ENCODE data around the gene CCP110.

Gene CCP110

DNA sequence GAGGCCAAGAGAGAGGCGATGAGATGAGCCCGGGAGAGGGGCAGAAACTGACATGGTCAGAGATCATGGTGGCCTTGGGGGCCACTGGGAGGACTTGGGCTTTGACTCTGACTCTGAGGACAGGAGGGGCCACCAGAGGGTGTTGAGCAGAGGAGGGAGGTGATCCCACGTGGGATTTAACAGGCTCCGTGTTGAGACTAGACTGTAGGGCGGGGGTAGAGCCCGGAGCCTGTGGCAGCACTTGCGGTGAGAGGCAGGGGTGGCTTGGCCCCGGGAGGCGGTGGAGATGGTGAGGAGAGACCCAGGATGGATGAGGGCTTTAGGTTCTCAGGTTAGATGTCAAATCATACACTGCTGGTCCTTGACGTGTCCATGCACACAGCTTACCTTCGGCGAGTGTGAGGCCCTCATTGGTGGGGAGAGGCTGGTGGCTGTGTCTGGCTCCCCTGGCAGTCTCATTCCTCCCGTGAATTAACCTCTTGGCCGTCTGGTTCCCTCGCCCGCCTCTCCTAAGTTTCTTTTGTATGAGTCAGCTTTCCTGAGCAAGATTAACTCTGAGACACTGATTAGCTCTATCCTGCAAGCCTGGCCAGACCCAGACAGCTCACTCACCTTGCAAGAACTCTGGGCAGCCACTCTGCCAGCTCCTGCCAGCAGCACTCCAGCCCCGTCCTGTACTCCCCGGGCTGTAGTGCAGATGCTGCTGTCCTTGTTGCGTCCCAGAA is 71.5 kb downstream of the CCP110 start:
- Histone ChIP-seq H3K9ac (ENCODE audit: low read depth in 1 of 2, low read length in 2 of 2) (no peak overlapping the region), H3K36me3 (ENCODE audit: control insufficient read depth in 2 of 2, insufficient read depth in 2 of 2, low read length in 2 of 2) (peaks cover 18 to 19% of the 10 kb centered on the region in 2 donors), H3K9me3 (ENCODE audit: control insufficient read depth in 2 of 2, low read length in 2 of 2) (no peaks in the 10 kb centered on the region), H3K4me3 (ENCODE audit: low read length in 2 of 2) (no peak overlapping the region), H3K27ac (ENCODE audit: low read depth in 2 of 2, low read length in 2 of 2) (no peak overlapping the region), H3K27me3 (ENCODE audit: control insufficient read depth in 2 of 2, insufficient read depth in 2 of 2, low read length in 2 of 2) (no peaks in the 10 kb centered on the region), H3K4me1 (ENCODE audit: control insufficient read depth in 2 of 2, insufficient read depth in 2 of 2, low read length in 2 of 2) (no peaks in the 10 kb centered on the region)

DNA sequence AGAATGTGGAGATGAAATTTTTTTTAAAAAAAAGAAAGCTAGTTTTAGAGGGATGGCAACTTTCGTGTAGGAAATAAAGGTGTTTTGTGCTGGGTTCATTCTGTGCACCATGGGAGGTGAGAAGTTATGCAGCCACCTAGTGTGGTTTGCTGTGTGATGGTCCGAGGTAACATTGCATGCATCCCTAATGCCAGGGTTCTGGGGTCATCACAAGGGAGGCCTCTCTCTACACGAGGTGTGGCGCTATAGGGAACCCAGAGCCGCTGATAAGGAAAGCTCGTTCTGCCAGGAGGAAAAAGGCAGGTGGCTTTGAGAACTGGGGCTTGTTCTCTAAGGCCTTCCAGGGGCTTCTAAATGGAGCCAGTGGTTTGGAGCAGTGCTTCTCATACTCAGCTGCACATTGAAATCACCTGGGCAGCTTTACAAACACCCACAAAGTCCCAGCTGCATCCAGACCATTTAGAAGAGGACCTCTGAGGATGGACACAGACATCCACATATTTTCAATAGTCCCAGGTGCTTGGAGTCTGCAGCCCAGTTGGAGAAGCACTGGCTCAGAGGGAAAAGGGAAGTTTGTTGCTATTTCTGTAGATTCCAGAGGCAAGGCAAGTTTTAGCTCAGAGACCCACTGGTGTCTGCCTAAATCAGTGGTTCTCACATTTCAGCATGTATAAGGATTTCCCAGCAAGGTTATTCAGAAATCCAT is 75.2 kb downstream of the CCP110 start:
- Histone ChIP-seq H3K36me3 (ENCODE audit: control insufficient read depth in 2 of 2, insufficient read depth in 2 of 2, low read length in 2 of 2) (peaks cover 9 to 17% of the 10 kb centered on the region in 2 donors), H3K9ac (ENCODE audit: low read depth in 1 of 2, low read length in 2 of 2) (no peak overlapping the region), H3K4me1 (ENCODE audit: control insufficient read depth in 2 of 2, insufficient read depth in 2 of 2, low read length in 2 of 2) (no peaks in the 10 kb centered on the region), H3K4me3 (ENCODE audit: low read length in 2 of 2) (no peak overlapping the region), H3K27me3 (ENCODE audit: control insufficient read depth in 2 of 2, insufficient read depth in 2 of 2, low read length in 2 of 2) (no peaks in the 10 kb centered on the region), H3K9me3 (ENCODE audit: control insufficient read depth in 2 of 2, low read length in 2 of 2) (no peaks in the 10 kb centered on the region), H3K27ac (ENCODE audit: low read depth in 2 of 2, low read length in 2 of 2) (no peak overlapping the region)

DNA sequence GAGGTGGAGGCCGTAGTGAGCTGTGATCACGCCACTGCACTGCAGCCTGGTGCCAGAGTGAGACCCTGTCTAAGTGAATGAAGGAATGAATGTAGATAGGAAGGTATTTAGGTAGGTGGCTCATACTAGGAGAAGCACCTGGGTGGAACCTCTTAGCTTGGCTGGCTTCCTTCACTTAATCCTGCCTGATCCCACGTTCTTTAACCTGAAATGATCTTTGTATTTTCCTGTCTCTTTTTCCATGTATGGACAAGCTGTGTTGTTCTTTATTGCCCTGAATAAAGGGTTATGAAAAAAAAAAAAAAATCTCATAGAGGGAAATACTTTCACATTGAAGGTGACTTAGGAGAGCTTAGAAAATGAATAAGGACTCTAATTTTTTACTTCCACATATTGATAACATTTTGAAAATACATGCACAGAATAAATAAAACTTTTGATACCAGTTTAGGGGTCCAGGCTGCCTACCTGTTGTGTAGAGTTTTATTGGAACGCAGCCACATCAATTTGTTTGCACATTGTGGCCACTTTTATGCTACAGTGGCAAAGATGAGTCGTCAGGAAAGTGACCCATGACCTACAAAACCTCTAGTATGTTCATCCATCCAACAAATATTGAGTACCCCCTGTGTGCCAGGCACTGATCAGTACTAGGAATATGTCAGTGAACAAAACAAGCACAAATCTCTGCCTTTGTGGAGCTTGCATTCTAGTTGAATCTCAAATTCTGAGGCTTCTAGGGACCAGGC is 76.4 kb downstream of the CCP110 start:
- H3K4me3 ChIP-seq (ENCODE audit: low read length in 2 of 2) = no peak overlapping the region
- H3K27ac ChIP-seq (ENCODE audit: low read depth in 2 of 2, low read length in 2 of 2) = no peak overlapping the region
- H3K9ac ChIP-seq (ENCODE audit: low read depth in 1 of 2, low read length in 2 of 2) = no peak overlapping the region
- no peaks in the 10 kb centered on the region for H3K9me3 ChIP-seq (ENCODE audit: control insufficient read depth in 2 of 2, low read length in 2 of 2)
- no peaks in the 10 kb centered on the region for H3K27me3 ChIP-seq (ENCODE audit: control insufficient read depth in 2 of 2, insufficient read depth in 2 of 2, low read length in 2 of 2)
- H3K4me1 ChIP-seq (ENCODE audit: control insufficient read depth in 2 of 2, insufficient read depth in 2 of 2, low read length in 2 of 2) = no peaks in the 10 kb centered on the region
- peaks cover 11 to 13% of the 10 kb centered on the region in 2 donors for H3K36me3 ChIP-seq (ENCODE audit: control insufficient read depth in 2 of 2, insufficient read depth in 2 of 2, low read length in 2 of 2)

DNA sequence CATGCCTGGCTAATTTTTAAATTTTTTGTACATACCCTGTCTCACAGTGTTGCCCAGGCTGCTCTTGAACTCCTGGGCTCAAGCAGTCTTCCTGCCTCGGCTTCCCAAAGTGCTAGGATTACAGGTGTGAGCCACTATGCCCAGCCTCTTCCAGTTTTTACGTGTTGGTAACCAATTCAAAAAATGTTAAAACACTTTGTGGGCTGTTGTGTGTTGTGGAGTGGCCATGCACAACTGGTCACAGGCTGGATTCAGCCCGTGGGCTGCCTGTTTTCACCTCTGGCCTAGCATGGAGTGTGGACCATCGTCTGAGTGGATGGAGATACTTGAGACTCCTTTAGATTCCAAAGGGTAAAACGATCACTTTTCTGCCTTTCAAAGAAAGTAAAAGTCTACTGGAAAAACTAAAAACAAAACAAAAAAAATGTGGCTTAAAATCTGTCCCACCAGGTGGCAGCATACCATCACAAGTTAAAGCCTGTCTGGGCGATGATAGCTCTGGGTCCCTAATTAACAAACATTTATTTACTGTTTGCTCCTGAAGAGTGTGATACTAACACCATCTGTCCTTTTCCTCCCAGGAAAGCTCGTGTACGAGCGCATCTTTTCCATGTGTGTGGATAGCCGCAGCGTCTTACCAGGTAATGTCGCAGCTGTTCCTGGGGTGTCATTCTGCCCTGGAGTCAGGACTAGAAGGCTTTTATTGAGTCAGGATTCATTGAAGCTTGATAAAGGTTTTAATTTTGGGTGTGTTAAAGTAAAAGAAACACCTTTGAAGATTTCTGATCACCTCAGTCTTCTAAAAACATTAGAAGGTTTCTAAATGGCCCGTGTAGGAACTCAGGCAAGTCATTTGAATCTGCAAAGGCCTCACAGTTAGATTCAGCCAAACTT is 77.6 kb downstream of the CCP110 start:
- H3K9me3 ChIP-seq (ENCODE audit: control insufficient read depth in 2 of 2, low read length in 2 of 2) = no peaks in the 10 kb centered on the region
- peaks cover 14 to 16% of the 10 kb centered on the region in 2 donors for H3K36me3 ChIP-seq (ENCODE audit: control insufficient read depth in 2 of 2, insufficient read depth in 2 of 2, low read length in 2 of 2)
- no peak overlapping the region for H3K4me3 ChIP-seq (ENCODE audit: low read length in 2 of 2)
- H3K27me3 ChIP-seq (ENCODE audit: control insufficient read depth in 2 of 2, insufficient read depth in 2 of 2, low read length in 2 of 2) = no peaks in the 10 kb centered on the region
- no peak overlapping the region for H3K27ac ChIP-seq (ENCODE audit: low read depth in 2 of 2, low read length in 2 of 2)
- no peaks in the 10 kb centered on the region for H3K4me1 ChIP-seq (ENCODE audit: control insufficient read depth in 2 of 2, insufficient read depth in 2 of 2, low read length in 2 of 2)
- H3K9ac ChIP-seq (ENCODE audit: low read depth in 1 of 2, low read length in 2 of 2) = no peak overlapping the region

Data from mucosa of rectum (tissue), 2 donors.